DND-41 (cell line): Measurements from ENCODE around the gene VLDLR.

ENCODE experiments used
- ATAC-seq: fragments of 200-7000 bp; cut with Tn5 transposase; 3 replicates; pipeline ENCODE4 v1.9.1; 2021; ENCODE audit warnings: low read depth; ENCODE audit not compliant: insufficient read depth
- DNase-seq: peaks from one replicate; pipeline ENCODE4 v3.0.0-alpha.2; 2020
- H2AFZ ChIP-seq: 2 replicates; pipeline ENCODE4 v1.6.0; 2012; ENCODE audit warnings: low read depth, low read length
- H3K27ac ChIP-seq: 2 replicates; pipeline ENCODE4 v1.5.1; 2012; ENCODE audit warnings: low read length, inconsistent platforms
- H3K27me3 ChIP-seq: fragments of 200-600 bp; sonication (generic); 2 replicates; pipeline ENCODE4 v1.6.0; 2012; ENCODE audit warnings: low read length, mild to moderate bottlenecking, inconsistent platforms; ENCODE audit not compliant: insufficient read depth, poor library complexity
- H3K36me3 ChIP-seq: 2 replicates; pipeline ENCODE4 v1.5.1; 2012; ENCODE audit warnings: low read length, inconsistent platforms; ENCODE audit not compliant: insufficient read depth
- H3K4me1 ChIP-seq: 2 replicates; pipeline ENCODE4 v1.5.1; 2012; ENCODE audit warnings: mild to moderate bottlenecking, low read length; ENCODE audit not compliant: insufficient read depth
- H3K4me2 ChIP-seq: 2 replicates; pipeline ENCODE4 v1.6.0; 2012; ENCODE audit warnings: mild to moderate bottlenecking, moderate library complexity, low read length, inconsistent platforms; ENCODE audit not compliant: insufficient read depth
- H3K4me3 ChIP-seq, 2 experiments: fragments of 200-600 bp in 1 of 2; shearing (Covaris generic) in 1 of 2; 2 replicates each; pipeline ENCODE4 v1.5.1; 2012 to 2016; ENCODE audit warnings: inconsistent platforms in 2 of 2, low read length in 2 of 2, mild to moderate bottlenecking in 2 of 2, low read depth in 1 of 2, moderate library complexity in 1 of 2
- H3K79me2 ChIP-seq: 2 replicates; pipeline ENCODE4 v1.6.0; 2012; ENCODE audit warnings: low read length, inconsistent platforms; ENCODE audit not compliant: insufficient read depth
- H3K9ac ChIP-seq: 2 replicates; pipeline ENCODE4 v1.6.0; 2012; ENCODE audit warnings: low read depth, mild to moderate bottlenecking, inconsistent platforms, low read length, moderate library complexity
- H3K9me3 ChIP-seq: 2 replicates; pipeline ENCODE4 v1.5.1; 2012; ENCODE audit warnings: low read length, moderate library complexity, mild to moderate bottlenecking, inconsistent platforms; ENCODE audit not compliant: insufficient read depth, severe bottlenecking
- H4K20me1 ChIP-seq: 2 replicates; pipeline ENCODE4 v1.6.0; 2012; ENCODE audit warnings: low read length; ENCODE audit not compliant: insufficient read depth
- CTCF ChIP-seq: IDR thresholded peaks from 2 replicates; pipeline ENCODE4 v1.5.1; 2012; ENCODE audit warnings: borderline replicate concordance, low read length, moderate library complexity, mild to moderate bottlenecking; ENCODE audit not compliant: poor library complexity, severe bottlenecking; ENCODE audit errors: extremely low read depth
- EZH2 ChIP-seq: IDR thresholded peaks from 3 replicates; pipeline ENCODE4 v1.6.1; 2012; ENCODE audit warnings: borderline replicate concordance, low read depth, mild to moderate bottlenecking, moderate library complexity, low read length, inconsistent platforms; ENCODE audit not compliant: severe bottlenecking

Gene VLDLR

GRCh38 chr9:2657427-2657826 lies 35.8 kb downstream of the VLDLR start:
- no peak for TF ChIP-seq EZH2
- no peak for TF ChIP-seq CTCF
- no peaks in the 10 kb centered on the region for H3K9me3 ChIP-seq
- peaks cover 64% of the 10 kb centered on the region for H3K4me1 ChIP-seq
- peak overlapping the region; percentile 94 for H3K27ac ChIP-seq
- peak overlapping the region; percentile 48 for H2AFZ ChIP-seq
- H3K9ac ChIP-seq, result peak overlapping the region; percentile 44
- H3K4me3 ChIP-seq, result peak overlapping the region in 1 of 2 experiments; percentile 5; a peak in 1 of 4 replicates
- H3K27me3 ChIP-seq, result no peaks in the 10 kb centered on the region
- peak overlapping the region; percentile 51 for H3K4me2 ChIP-seq
- H4K20me1 ChIP-seq, result no peaks in the 10 kb centered on the region
- DNase-seq (peak; percentile 88), ATAC-seq (peak; percentile 86)
- H3K79me2 ChIP-seq, result no peaks in the 10 kb centered on the region
- H3K36me3 ChIP-seq, result peaks cover 30% of the 10 kb centered on the region

- no peaks in the 10 kb centered on the region for H4K20me1 ChIP-seq
- H3K9me3 ChIP-seq, result no peaks in the 10 kb centered on the region
- no peak overlapping the region for H3K27ac ChIP-seq
- DNase-seq, result no peak
- TF ChIP-seq EZH2, result no peak
- no peak for TF ChIP-seq CTCF
- H2AFZ ChIP-seq, result no peak overlapping the region
- H3K4me3 ChIP-seq, result no peak overlapping the region
- H3K36me3 ChIP-seq, result no peaks in the 10 kb centered on the region
- H3K79me2 ChIP-seq, result no peaks in the 10 kb centered on the region
- H3K27me3 ChIP-seq, result no peaks in the 10 kb centered on the region
- no peak for ATAC-seq
- H3K9ac ChIP-seq, result no peak overlapping the region
- H3K4me2 ChIP-seq, result no peak overlapping the region
- H3K4me1 ChIP-seq, result peaks cover 24% of the 10 kb centered on the region
These were observed 40.9 kb downstream of the VLDLR start for GRCh38 chr9:2662496-2662895.

GRCh38 chr9:2663461-2664173 lies 42.0 kb downstream of the VLDLR start:
- no peaks in the 10 kb centered on the region for H3K36me3 ChIP-seq
- H4K20me1 ChIP-seq, result no peaks in the 10 kb centered on the region
- no peak overlapping the region for H3K4me3 ChIP-seq
- H3K4me1 ChIP-seq, result peaks cover 13% of the 10 kb centered on the region
- no peak for DNase-seq
- H3K27me3 ChIP-seq, result no peaks in the 10 kb centered on the region
- no peak overlapping the region for H3K4me2 ChIP-seq
- no peaks in the 10 kb centered on the region for H3K79me2 ChIP-seq
- no peak for ATAC-seq
- H3K9me3 ChIP-seq, result no peaks in the 10 kb centered on the region
- no peak overlapping the region for H3K27ac ChIP-seq
- TF ChIP-seq CTCF, result no peak
- no peak for TF ChIP-seq EZH2
- H3K9ac ChIP-seq, result no peak overlapping the region
- no peak overlapping the region for H2AFZ ChIP-seq
